AG04449 (cell line): Measurements from ENCODE around the gene KNSTRN.

Source experiments
- CTCF ChIA-PET: fragments of 350-600 bp; formaldehyde crosslinking; extraction: SDS; loops from one replicate; lab custom pipeline; 2021; ENCODE audit warnings: antibody characterized with exemption; lab: Yijun Ruan, JAX
- POLR2A ChIA-PET: fragments of 400-600, 350-600 bp; formaldehyde crosslinking; extraction: SDS; loops from one replicate; lab custom pipeline; 2020; ENCODE audit warnings: antibody characterized with exemption, inconsistent platforms; lab: Yijun Ruan, JAX
- DNase-seq: peaks from one replicate; pipeline ENCODE4 v3.0.0-alpha.2; 2010; ENCODE audit warnings: low read depth, low spot score
- H3K4me3 ChIP-seq: 2 replicates; pipeline ENCODE4 v1.5.1; 2011; ENCODE audit warnings: low read depth, mild to moderate bottlenecking, control low read depth, low read length
- TF ChIP-seq, protein P1 (sequence below): IDR thresholded peaks from one replicate; pipeline ENCODE4 v1.5.1; 2011; ENCODE audit warnings: mild to moderate bottlenecking, moderate library complexity, low read length, control low read depth, inconsistent platforms; ENCODE audit not compliant: insufficient read depth; ENCODE audit errors: missing control alignments

The KNSTRN gene

GRCh38 chr15:40335938-40336743, 46.4 kb upstream of the KNSTRN start:
- CTCF ChIA-PET: interaction anchor here (1.1 to 21.8 kb wide), 13 partner anchors 7 to 119 kb away, joined by 3 to 385 read pairs (median 18); partner anchors contain the start of genes DISP2, INAFM2, KNSTRN and PHGR1
- no peak overlapping the region for H3K4me3 ChIP-seq
- DNase-seq: no peak
- POLR2A ChIA-PET: interaction anchor here (0.6 kb wide), 1 partner anchor 8 kb away, joined by 3 read pairs; no protein-coding TSS in a partner anchor
- TF ChIP-seq, protein P1, sequence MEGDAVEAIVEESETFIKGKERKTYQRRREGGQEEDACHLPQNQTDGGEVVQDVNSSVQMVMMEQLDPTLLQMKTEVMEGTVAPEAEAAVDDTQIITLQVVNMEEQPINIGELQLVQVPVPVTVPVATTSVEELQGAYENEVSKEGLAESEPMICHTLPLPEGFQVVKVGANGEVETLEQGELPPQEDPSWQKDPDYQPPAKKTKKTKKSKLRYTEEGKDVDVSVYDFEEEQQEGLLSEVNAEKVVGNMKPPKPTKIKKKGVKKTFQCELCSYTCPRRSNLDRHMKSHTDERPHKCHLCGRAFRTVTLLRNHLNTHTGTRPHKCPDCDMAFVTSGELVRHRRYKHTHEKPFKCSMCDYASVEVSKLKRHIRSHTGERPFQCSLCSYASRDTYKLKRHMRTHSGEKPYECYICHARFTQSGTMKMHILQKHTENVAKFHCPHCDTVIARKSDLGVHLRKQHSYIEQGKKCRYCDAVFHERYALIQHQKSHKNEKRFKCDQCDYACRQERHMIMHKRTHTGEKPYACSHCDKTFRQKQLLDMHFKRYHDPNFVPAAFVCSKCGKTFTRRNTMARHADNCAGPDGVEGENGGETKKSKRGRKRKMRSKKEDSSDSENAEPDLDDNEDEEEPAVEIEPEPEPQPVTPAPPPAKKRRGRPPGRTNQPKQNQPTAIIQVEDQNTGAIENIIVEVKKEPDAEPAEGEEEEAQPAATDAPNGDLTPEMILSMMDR: no peak

- no peak for DNase-seq
- POLR2A ChIA-PET: interaction anchor here (0.6 kb wide), 1 partner anchor 9 kb away, joined by 3 read pairs; no protein-coding TSS in a partner anchor
- TF ChIP-seq, protein P1: no peak
- no peak overlapping the region for H3K4me3 ChIP-seq
- CTCF ChIA-PET: interaction anchor here (1.1 to 21.8 kb wide), 13 partner anchors 8 to 119 kb away, joined by 3 to 385 read pairs (median 18); partner anchors contain the start of genes DISP2, INAFM2, KNSTRN and PHGR1
Measured at GRCh38 chr15:40336744-40337122, 45.8 kb upstream of the KNSTRN start.

- TF ChIP-seq, protein P1: no peak
- peak overlapping the region; percentile 48 for H3K4me3 ChIP-seq
- DNase-seq: no peak
- ChIA-PET POLR2A (interaction anchor here (5.2 kb wide), 1 partner anchor 8 kb away, joined by 81 read pairs; no protein-coding TSS in a partner anchor), CTCF (interaction anchor here (1.0 to 21.8 kb wide), 17 partner anchors 9 to 120 kb away, joined by 3 to 385 read pairs (median 6); partner anchors contain the start of genes DISP2, INAFM2, KNSTRN and PHGR1)
Measured at GRCh38 chr15:40337597-40337996, 44.9 kb upstream of the KNSTRN start.

DNA sequence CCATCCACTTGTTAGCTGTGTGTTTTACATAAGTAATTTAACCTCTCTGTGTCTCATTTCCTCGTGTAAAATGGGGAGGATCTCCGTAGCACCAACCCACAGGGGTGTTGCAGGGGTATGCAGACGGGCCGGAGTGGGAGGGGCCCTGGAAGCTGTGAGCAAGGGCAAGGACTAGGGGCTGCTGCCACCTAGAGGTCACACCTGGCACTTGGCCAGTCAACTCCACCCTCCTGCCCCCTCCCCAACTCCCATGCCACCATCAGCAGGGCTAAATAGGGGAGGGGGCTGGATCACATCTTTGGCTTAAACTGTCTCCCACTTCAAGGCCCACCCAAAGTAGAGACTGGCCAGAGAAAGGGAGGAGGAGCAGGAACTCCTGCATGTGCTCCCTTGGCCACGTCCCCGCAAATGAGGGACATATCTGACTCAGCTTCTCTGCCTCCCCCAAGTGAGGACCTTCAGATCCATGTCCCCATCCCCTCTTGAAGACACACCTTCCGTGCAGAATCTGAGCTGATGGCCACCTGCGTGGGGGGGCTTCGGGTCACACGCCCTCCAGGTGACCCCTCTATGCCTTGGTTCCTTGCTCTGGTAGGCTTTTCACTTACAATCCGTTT, 44.4 kb upstream of the KNSTRN start:
- CTCF ChIA-PET: interaction anchor here (0.8 to 21.8 kb wide), 17 partner anchors 8 to 121 kb away, joined by 3 to 385 read pairs (median 6); partner anchors contain the start of genes DISP2, INAFM2, IVD and KNSTRN

GRCh38 chr15:40338921-40339620, 43.5 kb upstream of the KNSTRN start:
- peak; percentile 76 for DNase-seq
- H3K4me3 ChIP-seq: peak overlapping the region; percentile 58
- TF ChIP-seq, protein P1: no peak
- ChIA-PET POLR2A (interaction anchor here (0.9 to 5.2 kb wide), 7 partner anchors 10 to 83 kb away, joined by 3 to 81 read pairs (median 3); partner anchors contain the start of gene INAFM2), CTCF (interaction anchor here (0.8 to 21.8 kb wide), 17 partner anchors 10 to 121 kb away, joined by 3 to 385 read pairs (median 6); partner anchors contain the start of genes ANKRD63, DISP2, INAFM2 and IVD)

More for the DNA sequence above, 44.4 kb upstream of the KNSTRN start:
- POLR2A ChIA-PET: interaction anchor here (0.9 to 5.2 kb wide), 5 partner anchors 9 to 84 kb away, joined by 3 to 81 read pairs (median 3); partner anchors contain the start of gene INAFM2
- no peak for DNase-seq
- TF ChIP-seq, protein P1: peak; percentile 84
- H3K4me3 ChIP-seq: peak overlapping the region; percentile 48
